SJSA1 (cell line): Measurements from ENCODE around the gene ASXL1. TPM values are rescaled to one million over a fixed set of nuclear protein-coding genes. Genes with fewer than 3 reads are reported as not detected.

ENCODE experiments used
- DNase-seq, 2 experiments: peaks; one replicate each; pipeline ENCODE4 v3.0.0-alpha.2; 2015 to 2020; ENCODE audit warnings: low spot score in 2 of 2, low read depth in 1 of 2
- H3K27ac ChIP-seq: fragments of 250-450 bp; sonication (Bioruptor Pico); 2 replicates; pipeline ENCODE4 v1.5.1; 2020; ENCODE audit warnings: mild to moderate bottlenecking, moderate library complexity
- H3K27me3 ChIP-seq: fragments of 250-450 bp; sonication (Bioruptor Pico); replicated peaks from 2 replicates; pipeline ENCODE4 v1.5.1; 2020; ENCODE audit warnings: mild to moderate bottlenecking, moderate library complexity
- H3K36me3 ChIP-seq: fragments of 250-450 bp; sonication (Bioruptor Pico); 2 replicates; pipeline ENCODE4 v1.5.1; 2020; ENCODE audit warnings: mild to moderate bottlenecking
- H3K4me1 ChIP-seq: fragments of 250-450 bp; sonication (Bioruptor Pico); replicated peaks from 2 replicates; pipeline ENCODE4 v1.6.1; 2021; ENCODE audit warnings: mild to moderate bottlenecking
- H3K4me3 ChIP-seq: fragments of 250-450 bp; sonication (Bioruptor Pico); 2 replicates; pipeline ENCODE4 v1.5.1; 2020; ENCODE audit warnings: mild to moderate bottlenecking
- H3K9me3 ChIP-seq: fragments of 250-450 bp; sonication (Bioruptor Pico); replicated peaks from 2 replicates; pipeline ENCODE4 v1.5.1; 2020; ENCODE audit warnings: mild to moderate bottlenecking
- total RNA-seq: library from RNA; depleted of rRNA; stranded (reverse); fragments of >200 nt; shearing (Covaris generic); gene quantifications from 2 replicates; pipeline ENCODE4 v1.2.3, GENCODE V29; 2014

Gene ASXL1
- total RNA-seq, 1 experiment from 2014 or later = 35.2 TPM

DNA sequence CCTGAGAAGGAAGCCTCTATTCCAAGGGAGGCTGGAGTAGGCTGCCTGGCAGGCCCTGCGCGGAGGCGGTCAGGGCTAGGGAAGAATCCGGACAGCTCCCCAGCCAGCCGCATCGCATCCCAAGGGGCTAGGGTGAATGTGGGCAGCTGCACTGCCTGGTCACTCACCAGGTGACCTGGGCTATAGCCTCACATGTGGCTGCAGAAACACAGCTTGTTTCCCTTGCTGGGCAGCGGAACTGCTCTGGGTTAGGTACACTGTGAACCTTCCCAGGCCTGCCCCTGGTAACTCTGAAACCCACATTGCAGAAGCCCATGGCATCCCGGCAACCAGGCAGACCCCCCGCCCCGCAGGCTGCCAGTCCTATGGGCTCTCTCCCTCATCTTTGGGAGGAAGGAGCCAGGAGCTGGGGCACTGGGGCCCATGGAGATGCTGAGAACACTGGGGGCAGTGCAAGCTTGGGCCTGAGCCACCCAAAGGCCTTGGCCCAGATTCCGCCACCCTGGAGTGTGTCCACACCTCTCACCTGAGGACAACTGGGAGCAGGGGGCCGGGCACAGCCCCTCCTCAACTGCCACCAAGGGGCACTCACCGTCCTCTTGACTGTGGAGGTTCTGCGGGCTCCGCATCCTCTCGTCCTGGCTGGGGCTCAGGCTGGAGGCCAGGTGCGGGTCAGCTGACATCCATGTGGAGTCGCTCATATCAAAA, 116.0 kb downstream of the ASXL1 start:
- H3K36me3 ChIP-seq = peaks cover 40% of the 10 kb centered on the region
- no peaks in the 10 kb centered on the region for H3K27me3 ChIP-seq
- no peaks in the 10 kb centered on the region for H3K9me3 ChIP-seq
- peaks cover 54% of the 10 kb centered on the region for H3K4me1 ChIP-seq
- H3K27ac ChIP-seq = peak overlapping the region; percentile 63
- DNase-seq = no peak
- H3K4me3 ChIP-seq = peak overlapping the region; percentile 31

DNA sequence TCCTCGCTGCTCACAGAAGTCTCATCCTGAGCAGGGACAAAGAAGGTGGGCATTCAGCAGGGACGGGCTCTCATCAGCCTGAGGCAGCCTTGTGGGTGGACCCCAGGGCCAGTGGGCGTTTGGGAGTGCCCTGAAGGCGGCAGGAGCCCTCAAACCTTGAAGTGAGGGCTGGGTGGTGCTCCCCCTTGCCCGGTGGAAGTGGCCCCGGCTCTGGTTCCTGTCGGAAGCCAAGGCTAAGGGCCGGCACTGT, 116.5 kb downstream of the ASXL1 start:
- peaks cover 40% of the 10 kb centered on the region for H3K36me3 ChIP-seq
- peaks cover 50% of the 10 kb centered on the region for H3K4me1 ChIP-seq
- H3K27me3 ChIP-seq = no peaks in the 10 kb centered on the region
- DNase-seq = no peak
- H3K4me3 ChIP-seq = peak overlapping the region; percentile 31
- H3K27ac ChIP-seq = peak overlapping the region; percentile 63
- no peaks in the 10 kb centered on the region for H3K9me3 ChIP-seq

DNA sequence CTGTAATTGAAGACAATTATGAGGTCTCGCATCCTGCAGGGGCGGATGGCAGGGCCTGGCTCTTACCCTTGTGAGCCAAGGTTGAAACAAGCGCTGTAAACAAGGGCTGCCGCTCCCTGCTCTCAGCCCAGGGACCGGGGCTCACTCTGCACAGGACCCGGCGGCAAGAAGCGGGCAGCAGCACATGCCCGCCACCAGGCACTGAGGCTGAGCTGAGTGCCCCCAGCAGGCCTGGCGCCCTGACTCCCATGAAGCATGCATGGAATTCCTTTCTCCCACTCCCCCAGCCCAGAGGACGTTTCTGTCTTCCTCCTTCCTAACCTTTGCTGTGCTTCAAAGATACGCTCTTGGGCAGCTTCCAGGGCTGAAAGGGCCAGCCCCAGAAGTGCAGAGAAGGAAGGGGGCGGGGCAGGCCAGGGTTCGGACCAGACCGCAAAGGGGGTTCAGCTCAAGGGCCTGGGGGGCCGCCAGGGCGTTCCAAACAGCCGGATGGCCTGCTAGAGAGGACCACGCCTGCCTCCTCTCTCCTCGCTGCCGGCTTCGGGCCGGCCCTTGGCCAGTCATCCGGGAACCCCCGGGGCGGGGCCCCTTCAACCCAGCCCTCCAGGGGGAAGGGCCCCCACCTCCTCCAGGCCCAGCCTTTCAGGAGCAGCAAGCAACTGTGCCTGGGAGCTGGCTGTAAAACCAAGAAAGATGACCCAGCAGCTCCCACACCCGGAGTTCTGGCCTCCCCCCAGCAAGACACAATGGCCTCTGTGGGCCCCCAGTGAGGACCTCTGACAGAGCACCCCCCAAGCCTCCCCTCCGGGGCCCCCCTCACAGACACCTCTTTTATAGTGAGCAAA, 117.1 kb downstream of the ASXL1 start:
- Histone ChIP-seq H3K27ac (peak overlapping the region; percentile 63), H3K4me1 (peaks cover 45% of the 10 kb centered on the region), H3K9me3 (no peaks in the 10 kb centered on the region)

DNA sequence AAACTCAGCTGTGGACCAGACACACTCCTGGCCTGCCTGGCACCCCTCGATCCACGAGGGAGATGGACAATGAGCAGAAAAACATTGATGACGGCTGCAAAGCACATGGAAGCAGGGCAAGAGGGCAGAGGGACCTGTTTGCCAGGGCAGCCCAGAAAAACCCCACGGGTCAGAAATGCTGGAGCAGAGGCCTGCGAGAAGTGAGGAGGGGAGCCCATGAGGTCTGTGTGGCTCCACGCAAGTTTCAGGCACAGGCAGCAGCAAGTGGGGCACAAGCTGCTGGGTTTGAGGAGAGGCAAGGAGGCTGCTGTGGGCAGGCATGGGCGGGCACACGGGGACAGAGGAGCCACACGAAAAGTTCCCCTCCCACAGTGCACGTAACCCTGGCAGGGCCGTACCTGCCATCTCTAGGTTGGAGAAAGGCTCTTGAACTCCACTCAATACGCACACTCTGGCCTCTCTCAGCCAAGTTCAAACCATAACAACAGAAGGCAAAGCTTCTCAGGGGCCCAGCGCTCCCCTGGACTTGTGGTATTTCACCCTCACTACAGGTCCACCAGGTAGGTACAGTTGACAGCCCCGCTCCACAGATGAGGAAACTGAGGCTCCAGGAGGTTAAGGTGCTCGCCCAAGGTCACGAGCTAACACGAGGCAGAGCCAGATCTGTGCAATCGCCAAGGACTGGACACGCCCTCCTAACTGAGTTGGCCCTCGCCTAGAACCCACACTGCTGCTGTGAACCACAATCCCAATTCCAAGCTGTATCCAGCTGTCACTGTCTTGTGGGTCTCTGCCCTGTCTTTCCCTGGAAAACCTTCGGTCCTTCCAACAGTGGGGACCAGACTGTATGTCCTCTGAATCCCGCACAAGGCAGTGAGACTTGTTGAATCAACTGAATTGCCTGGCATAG, 118.8 kb downstream of the ASXL1 start:
- Histone ChIP-seq H3K36me3 (peaks cover 25% of the 10 kb centered on the region), H3K4me3 (no peak overlapping the region), H3K27me3 (no peaks in the 10 kb centered on the region), H3K9me3 (no peaks in the 10 kb centered on the region), H3K27ac (no peak overlapping the region), H3K4me1 (peaks cover 37% of the 10 kb centered on the region)
- DNase-seq = no peak

More for the DNA sequence above, 117.1 kb downstream of the ASXL1 start:
- peaks cover 38% of the 10 kb centered on the region for H3K36me3 ChIP-seq
- DNase-seq = peak; percentile 97
- H3K4me3 ChIP-seq = peak overlapping the region; percentile 31
- no peaks in the 10 kb centered on the region for H3K27me3 ChIP-seq

DNA sequence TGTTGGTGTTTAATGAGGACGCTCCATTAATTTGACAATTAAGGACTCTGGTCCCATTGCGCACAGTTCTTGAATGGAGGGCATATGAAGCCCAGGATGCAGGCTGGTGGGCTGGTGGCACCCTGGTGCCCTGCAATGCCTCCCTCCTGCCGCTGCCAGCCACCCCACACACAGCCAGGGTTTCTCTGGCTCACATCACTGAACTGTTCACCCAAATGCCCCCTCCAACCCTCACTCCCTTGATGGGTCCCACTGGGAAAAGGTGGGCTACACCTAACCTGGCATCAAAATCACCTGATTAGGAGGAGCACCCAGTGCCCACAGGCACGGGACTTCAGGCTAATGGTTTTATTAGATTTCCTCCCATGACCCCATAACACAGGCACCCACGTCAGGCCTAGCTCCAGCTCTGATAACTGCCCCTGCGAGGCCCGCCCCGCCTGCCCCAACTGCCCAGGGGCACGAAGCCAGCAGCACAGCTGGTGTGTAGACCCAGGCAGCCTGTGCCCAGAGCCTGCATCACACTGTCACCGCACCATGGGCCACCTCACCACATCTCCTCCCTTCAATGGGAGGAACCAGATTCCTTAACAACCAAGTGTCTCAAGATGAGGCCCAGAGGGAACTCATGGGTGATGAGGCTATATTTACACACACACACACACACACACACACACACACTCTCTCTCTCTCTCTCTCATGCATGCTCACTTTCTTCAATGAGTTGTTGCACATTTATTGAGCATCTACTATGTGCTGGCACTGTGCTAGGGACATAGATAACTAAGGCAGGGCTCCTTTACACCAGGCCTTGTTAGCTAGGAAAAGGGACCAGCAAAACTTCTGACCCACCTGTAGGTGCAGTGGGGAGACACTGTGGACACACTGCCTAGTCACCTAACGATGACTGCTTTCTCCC, 119.7 kb downstream of the ASXL1 start:
- Histone ChIP-seq H3K4me3 (no peak overlapping the region), H3K9me3 (no peaks in the 10 kb centered on the region), H3K27ac (no peak overlapping the region), H3K36me3 (peaks cover 16% of the 10 kb centered on the region), H3K4me1 (peaks cover 44% of the 10 kb centered on the region), H3K27me3 (no peaks in the 10 kb centered on the region)
- DNase-seq = no peak

DNA sequence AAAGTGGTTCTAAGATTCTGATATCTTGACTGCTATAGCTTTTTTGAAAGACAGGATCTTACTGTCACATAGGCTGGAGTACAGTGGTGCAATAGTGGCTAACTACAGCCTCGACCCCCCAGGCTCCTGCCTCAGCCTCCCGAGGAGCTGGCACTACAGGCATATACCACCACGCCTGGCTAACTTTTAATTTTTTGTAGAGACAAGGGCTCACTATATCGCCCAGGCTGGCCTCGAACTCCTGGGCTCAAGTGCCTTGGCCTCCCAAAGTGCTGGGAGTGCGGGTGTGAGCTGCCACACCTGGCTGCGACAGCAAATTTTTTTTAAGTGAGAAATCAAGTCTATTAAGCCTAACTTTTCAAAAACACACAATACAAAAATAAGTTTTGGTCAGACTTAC, 120.4 kb downstream of the ASXL1 start:
- no peak for DNase-seq
- Histone ChIP-seq H3K4me3 (no peak overlapping the region), H3K36me3 (peaks cover 10% of the 10 kb centered on the region), H3K27ac (no peak overlapping the region), H3K9me3 (no peaks in the 10 kb centered on the region), H3K27me3 (no peaks in the 10 kb centered on the region), H3K4me1 (peaks cover 40% of the 10 kb centered on the region)

DNA sequence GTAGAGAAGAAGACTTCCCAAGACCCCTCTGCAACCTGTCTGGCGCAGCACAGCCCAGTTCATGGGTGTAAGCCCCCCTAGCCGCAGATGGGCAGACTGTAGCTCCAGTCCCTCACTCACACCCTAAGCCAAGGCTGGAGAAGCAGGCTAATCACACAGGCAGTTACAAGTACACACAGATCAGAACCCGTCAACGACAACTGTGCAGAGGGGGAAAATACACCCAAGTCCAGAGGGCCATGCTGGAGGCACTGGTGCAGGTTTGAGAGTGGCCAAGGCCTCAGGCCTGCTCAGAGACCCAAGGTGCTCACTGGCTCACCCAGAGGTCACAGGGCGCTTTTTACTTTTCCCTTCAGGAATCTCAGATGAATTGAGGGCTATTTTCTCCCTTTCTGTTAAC, 120.9 kb downstream of the ASXL1 start:
- no peak overlapping the region for H3K27ac ChIP-seq
- peaks cover 5% of the 10 kb centered on the region for H3K36me3 ChIP-seq
- H3K9me3 ChIP-seq = no peaks in the 10 kb centered on the region
- no peaks in the 10 kb centered on the region for H3K27me3 ChIP-seq
- DNase-seq = no peak
- H3K4me1 ChIP-seq = peaks cover 39% of the 10 kb centered on the region
- no peak overlapping the region for H3K4me3 ChIP-seq

DNA sequence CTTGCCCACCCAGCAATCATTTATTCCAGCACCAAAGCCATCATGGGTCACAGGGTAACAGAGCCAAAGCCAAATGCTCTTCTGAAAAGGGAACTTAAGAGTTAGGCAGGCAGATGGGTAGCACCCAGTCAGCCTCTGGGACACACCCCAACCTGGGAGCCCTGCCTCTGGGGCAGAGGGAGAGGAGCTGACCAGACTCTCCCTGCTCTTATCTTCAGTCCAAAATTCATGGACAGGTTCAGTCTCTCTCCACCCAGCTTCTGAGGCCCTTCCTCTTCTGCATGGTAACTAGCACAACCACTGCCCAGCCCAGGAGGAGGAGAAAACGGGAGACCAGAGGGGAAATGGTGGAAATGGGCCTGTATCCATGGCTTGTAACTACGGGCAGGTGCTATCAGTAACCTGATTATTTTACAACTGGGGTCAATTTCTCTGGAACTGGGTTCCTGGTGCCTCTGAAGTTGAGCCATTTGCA, 121.6 kb downstream of the ASXL1 start:
- Histone ChIP-seq H3K4me3 (no peak overlapping the region), H3K9me3 (no peaks in the 10 kb centered on the region), H3K27ac (no peak overlapping the region), H3K36me3 (no peaks in the 10 kb centered on the region; the same call in 1 of the 2 replicates), H3K4me1 (peaks cover 32% of the 10 kb centered on the region), H3K27me3 (no peaks in the 10 kb centered on the region)
- DNase-seq = no peak

DNA sequence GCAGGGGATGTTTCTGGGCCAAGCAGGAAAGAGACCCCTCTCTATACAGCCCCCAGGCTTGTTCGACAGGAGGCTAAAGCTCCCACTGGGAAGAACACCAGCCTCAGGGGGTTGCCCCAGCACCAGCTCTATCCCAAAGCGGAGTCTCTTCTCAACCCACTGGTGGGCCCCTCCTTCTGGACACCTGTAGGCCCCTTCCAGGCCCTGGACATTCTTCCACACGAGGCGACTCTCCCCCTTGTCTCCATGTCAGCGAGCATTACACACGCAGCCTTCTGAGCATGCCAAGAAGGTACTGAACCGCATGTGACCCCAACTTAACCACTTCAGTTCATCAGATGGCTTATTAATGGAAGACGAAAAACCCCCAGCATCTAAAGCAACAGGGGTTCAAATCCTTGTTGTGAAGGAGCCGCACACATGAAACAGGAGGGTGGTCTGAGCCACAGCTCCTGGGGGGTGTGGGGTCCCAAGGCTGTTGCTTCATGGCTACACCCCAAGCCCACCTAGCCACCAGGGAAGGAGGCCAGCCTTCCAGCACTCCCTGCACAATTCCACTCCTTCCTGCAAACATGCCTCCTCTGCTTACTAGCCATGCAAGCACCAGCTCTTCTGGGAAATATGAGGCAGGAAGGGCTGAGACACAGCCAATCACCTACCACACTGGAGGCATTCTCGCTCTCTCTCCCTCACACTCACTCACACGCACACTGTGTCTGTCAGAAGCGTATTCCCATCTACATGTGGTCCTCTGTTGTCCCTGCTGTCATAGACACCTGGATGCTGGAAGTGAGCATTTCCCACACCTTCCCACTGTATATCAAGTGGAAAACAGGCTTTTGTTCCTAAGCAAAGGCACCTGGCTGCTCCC, 122.5 kb downstream of the ASXL1 start:
- Histone ChIP-seq H3K27ac (no peak overlapping the region), H3K36me3 (no peaks in the 10 kb centered on the region; the same call in 1 of the 2 replicates), H3K4me3 (no peak overlapping the region), H3K27me3 (no peaks in the 10 kb centered on the region), H3K4me1 (peaks cover 23% of the 10 kb centered on the region), H3K9me3 (no peaks in the 10 kb centered on the region)
- no peak for DNase-seq

DNA sequence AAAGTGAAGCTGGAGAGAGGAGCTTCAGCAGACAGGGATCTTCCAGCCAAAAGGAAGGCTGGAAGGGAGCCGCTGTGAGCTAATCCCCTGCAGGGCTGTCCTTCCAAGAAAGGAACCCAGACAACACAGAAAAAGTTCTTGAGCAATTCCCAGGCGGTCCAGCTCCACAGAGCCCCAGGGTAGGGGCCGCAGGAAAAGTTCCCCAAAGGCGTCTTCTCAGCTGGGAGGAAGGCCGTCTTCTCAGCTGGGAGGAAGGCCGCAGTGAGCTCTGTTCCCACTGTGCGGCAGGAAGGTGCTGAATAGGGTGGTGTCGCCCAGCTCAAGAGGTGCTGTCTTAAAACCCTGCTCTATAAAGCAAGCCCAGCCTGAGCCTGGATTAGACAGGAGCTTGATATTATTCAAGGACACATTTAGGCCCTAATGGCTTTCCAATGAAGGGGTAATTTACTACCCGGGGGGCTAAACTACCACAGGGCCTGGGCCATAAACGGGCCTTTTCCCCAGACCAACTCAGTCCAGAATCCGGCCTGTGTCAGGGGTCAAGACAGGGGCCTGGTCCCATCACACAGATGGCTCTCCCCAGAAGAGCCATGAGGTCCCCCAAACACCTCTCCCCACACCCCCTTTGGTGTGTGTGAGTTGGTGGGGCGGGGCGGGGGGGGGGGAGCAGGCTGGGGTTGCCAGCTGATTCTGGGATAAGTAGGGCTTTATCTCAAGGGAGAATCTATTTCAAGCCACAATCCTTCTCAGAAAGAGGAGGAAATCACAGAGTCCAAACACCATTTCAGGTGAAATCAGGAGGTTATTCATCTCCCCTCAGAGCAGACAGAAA, 123.4 kb downstream of the ASXL1 start:
- H3K9me3 ChIP-seq = no peaks in the 10 kb centered on the region
- no peaks in the 10 kb centered on the region; the same call in 1 of the 2 replicates for H3K36me3 ChIP-seq
- no peak for DNase-seq
- no peak overlapping the region for H3K4me3 ChIP-seq
- no peaks in the 10 kb centered on the region for H3K27me3 ChIP-seq
- no peak overlapping the region for H3K27ac ChIP-seq
- peaks cover 14% of the 10 kb centered on the region for H3K4me1 ChIP-seq

DNA sequence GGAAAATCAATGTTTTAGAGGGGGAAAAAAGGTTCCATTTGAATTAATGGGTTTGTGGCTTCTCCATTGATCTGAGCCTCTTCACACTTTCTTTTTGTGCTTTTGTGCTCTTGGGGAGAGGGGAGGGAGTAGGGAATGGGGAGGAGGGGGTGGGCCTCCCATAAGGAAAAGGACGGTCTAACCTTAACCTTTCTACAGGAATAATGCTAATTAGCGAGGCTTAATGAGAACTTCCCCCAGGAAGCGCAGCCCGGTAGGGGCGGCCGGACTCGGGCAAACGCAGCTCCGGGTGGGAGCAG, 124.0 kb downstream of the ASXL1 start:
- no peak for DNase-seq
- peaks cover 10% of the 10 kb centered on the region for H3K4me1 ChIP-seq
- no peaks in the 10 kb centered on the region for H3K9me3 ChIP-seq
- H3K36me3 ChIP-seq = no peaks in the 10 kb centered on the region; the same call in 1 of the 2 replicates
- H3K27ac ChIP-seq = no peak overlapping the region
- peak overlapping the region; percentile 81 for H3K4me3 ChIP-seq
- no peaks in the 10 kb centered on the region for H3K27me3 ChIP-seq
